ENCODE results near the gene RC3H2.

The RC3H2 gene

GRCh38 chr9:122807271-122807900 lies 97.8 kb downstream of the RC3H2 start:
- no peak for DNase-seq (ENCODE audit: low read depth)

GRCh38 chr9:122806661-122807060 lies 98.5 kb downstream of the RC3H2 start:
- no peak for DNase-seq (ENCODE audit: low read depth)

GRCh38 chr9:122800066-122801060 lies 104.8 kb downstream of the RC3H2 start, which contains the start of gene OR1K1:
OR1K1 (plus strand) TSS chr9:122800123; CDS start chr9:122800123, 0 bp downstream.
- DNase-seq (ENCODE audit: low read depth): no peak

- DNase-seq (ENCODE audit: low read depth): no peak
Measured at GRCh38 chr9:122797316-122798063, 107.7 kb downstream of the RC3H2 start.
